Epithelial cell of esophagus (primary cell): ENCODE results near the gene SH3RF1.

Experiments used
- DNase-seq: peaks from one replicate; pipeline ENCODE4 v3.0.0; 2010; ENCODE audit warnings: low read depth
- H3K4me3 ChIP-seq: 2 replicates; pipeline ENCODE4 v1.5.1; 2011; ENCODE audit warnings: mild to moderate bottlenecking, low read length, control low read depth
- CTCF ChIP-seq: IDR thresholded peaks from 2 replicates; pipeline ENCODE4 v1.5.1; 2011; ENCODE audit warnings: low read depth, mild to moderate bottlenecking, low read length, control low read depth, inconsistent platforms; ENCODE audit not compliant: insufficient read depth; ENCODE audit errors: missing control alignments

The SH3RF1 gene

DNA sequence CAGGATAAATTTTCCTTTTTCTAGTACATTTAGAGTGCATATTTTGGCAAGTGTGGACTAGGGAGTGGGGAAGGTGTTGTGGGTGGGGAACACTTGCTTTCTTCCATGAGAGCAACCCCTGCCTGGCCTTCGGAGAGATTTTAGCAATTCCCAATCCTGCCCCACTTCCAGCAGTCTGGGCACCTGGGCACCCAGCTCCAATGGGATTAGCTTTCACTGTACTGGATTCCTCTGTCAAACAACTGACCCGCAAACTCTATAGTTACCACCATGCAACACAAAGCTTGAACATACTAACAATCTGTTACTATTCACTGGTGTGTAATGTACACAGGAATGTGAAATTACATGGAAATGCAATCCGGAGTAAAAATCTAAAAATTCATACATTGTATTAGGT is 50.3 kb downstream of the SH3RF1 start:
- TF ChIP-seq CTCF = no peak
- DNase-seq = no peak
- H3K4me3 ChIP-seq = no peak overlapping the region

DNA sequence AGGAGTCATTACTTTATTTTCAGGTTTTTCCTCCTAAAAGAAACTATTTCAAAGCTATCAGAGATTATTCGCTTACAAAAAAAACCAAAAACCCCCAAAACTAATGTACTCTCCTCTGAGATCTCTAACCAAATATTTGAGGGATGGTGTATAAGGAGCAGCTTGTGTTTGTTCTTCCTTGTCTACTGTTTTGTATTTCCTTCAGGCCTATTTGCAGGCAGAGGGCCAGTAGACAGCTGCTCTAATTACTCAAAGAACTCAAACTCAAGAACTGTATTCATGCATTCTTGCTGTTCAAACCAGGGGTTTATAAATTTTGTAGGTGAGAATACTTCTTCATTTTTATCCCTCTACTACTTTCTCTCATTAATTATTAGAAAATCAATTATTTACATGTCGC is 51.3 kb downstream of the SH3RF1 start:
- no peak for TF ChIP-seq CTCF
- H3K4me3 ChIP-seq = no peak overlapping the region
- DNase-seq = no peak

DNA sequence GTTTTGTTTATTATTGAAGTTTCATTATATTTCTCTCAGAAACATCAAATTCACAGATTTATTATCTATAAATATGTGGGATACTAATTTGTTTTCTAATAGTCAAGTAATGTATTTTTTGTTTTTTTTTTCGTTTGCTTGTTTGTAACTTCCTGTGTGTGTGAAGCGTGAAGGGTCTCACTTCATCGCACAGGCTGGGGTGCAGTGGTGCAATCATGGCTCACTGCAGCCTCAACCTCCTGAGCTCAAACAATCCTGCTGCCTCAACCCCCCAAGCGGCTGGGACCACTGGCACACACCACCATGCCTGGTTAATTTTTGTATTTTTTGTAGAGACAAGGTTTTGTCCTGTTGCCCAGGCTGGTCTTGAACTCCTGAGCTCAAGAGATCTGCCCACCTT is 55.1 kb downstream of the SH3RF1 start:
- no peak for TF ChIP-seq CTCF
- no peak overlapping the region for H3K4me3 ChIP-seq
- no peak for DNase-seq

DNA sequence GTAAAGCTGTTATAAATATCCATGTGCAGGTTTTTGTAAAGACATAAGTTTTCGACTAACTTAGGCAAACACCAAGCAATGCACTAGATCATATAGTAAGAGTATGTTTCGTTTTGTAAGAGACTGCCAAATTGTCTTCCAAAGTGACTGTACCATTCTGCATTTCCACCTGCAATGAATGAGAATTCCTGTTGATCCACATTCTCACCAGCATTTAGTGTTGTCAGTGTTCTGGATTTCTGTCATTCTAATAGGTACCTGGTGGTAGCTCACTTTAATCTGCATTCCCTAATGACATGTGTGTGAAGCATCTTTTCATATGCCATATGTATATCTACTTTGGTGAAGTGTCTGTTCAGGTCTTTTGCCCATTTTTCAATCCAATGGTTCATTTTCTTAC is 57.8 kb downstream of the SH3RF1 start:
- H3K4me3 ChIP-seq = no peak overlapping the region
- no peak for DNase-seq
- no peak for TF ChIP-seq CTCF

GRCh38 chr4:169210504-169211118 is 60.1 kb downstream of the SH3RF1 start:
- TF ChIP-seq CTCF = no peak
- no peak overlapping the region for H3K4me3 ChIP-seq
- no peak for DNase-seq

- DNase-seq = no peak
- H3K4me3 ChIP-seq = no peak overlapping the region
- no peak for TF ChIP-seq CTCF
Observed at GRCh38 chr4:169209388-169209883, 61.3 kb downstream of the SH3RF1 start.

DNA sequence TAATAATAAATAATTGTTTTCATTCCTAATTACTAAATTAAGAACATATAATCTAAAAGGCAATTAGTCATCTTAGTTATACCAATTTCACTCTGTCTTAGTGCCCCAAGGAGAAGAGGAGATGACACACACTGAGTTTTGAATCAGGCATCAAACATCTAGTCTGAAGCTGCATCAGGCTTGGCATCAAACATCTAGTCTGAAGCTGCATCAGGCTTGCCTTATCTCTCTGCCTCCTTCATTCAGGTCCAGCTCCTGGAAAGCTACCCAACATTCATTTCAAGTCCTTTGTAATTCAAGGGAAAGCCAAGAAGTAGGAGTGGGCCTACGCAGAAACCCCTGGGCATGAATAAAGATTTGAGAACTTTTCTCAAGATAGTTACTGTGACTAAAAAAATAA is 62.2 kb downstream of the SH3RF1 start:
- no peak for TF ChIP-seq CTCF
- H3K4me3 ChIP-seq = no peak overlapping the region
- DNase-seq = peak; percentile 55
